ENCODE measurements around the gene CENPW. TPM values are rescaled to one million over a fixed set of nuclear protein-coding genes. Genes with fewer than 3 reads are reported as not detected.

The CENPW gene
- total RNA-seq, result 2.8 and 9.3 TPM in 2 replicates

DNA sequence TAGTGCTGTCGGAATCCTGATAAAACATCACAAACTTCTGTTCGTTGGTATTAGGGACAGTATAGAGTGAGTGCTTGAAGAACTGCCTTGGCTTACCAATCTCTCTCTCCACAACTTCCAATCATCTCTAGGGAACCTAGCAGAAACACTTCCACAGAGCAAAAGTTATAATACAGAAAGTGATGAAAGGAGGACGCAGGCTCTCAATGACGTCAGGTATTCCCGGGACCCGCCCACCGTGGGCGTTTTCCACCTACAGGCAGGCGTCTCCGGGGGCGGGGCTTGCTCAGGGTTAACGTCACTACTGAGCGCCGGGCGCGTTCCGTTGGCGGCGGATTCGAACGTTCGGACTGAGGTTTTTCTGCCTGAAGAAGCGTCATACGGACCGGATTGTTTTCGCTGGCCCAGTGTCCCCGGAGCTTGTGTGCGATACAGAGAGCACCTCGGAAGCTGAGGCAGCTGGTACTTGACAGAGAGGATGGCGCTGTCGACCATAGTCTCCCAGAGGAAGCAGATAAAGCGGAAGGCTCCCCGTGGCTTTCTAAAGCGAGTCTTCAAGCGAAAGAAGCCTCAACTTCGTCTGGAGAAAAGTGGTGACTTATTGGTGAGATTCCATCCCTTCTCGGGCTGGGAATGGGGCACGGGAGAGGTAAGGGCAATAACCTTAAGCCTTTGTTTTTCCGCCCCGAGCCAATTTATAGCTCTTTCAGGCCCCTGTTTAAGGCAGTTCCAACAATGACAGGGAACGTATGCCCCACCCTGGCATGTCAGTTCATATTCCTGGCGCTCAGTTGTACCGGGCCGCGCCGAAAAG is at the start of gene CENPW:
Gene CENPW (plus strand): TSS at position 320 of the 814 bp plus-strand sequence. CDS start 159 bp downstream, at position 479.

Measured in bronchial smooth muscle cell (primary cell).